Common myeloid progenitor, CD34-positive (primary cell): ENCODE measurements around the gene CA12.

ENCODE experiments used
- CTCF ChIA-PET: fragments of 350-600 bp; sonication (Branson Sonifier 250); formaldehyde crosslinking; loops from one replicate; lab custom pipeline; 2021; ENCODE audit warnings: antibody characterized with exemption; lab: Charles Lee
- POLR2A ChIA-PET: fragments of 350-600 bp; sonication (Branson Sonifier 250); formaldehyde crosslinking; loops from one replicate; lab custom pipeline; 2021; ENCODE audit warnings: antibody characterized with exemption; lab: Charles Lee
- DNase-seq, 3 donors: peaks; one replicate each; pipeline versions ENCODE4 v3.0.0 to v3.0.0-alpha.2; 2013
- H3K27ac ChIP-seq, 2 experiments: 1 replicate in 1 of 2; 2 replicates in 1 of 2; pipeline ENCODE4 v1.7.0; 2013; ENCODE audit warnings: inconsistent platforms in 2 of 2, low read length in 2 of 2, mild to moderate bottlenecking in 2 of 2, low read depth in 1 of 2, moderate library complexity in 1 of 2; ENCODE audit not compliant: severe bottlenecking in 2 of 2, insufficient read depth in 1 of 2, poor library complexity in 1 of 2
- H3K27me3 ChIP-seq, 5 experiments: replicated peaks in 2 of 5; 1 replicate in 3 of 5; 2 replicates in 2 of 5; pipeline versions ENCODE4 v1.6.1 to v1.7.0; 2013; ENCODE audit warnings: low read length in 4 of 5, mild to moderate bottlenecking in 2 of 5, moderate library complexity in 2 of 5, inconsistent platforms in 1 of 5; ENCODE audit not compliant: insufficient read depth in 5 of 5, control insufficient read depth in 4 of 5
- H3K36me3 ChIP-seq, 4 experiments: 1 replicate in 2 of 4; 2 replicates in 2 of 4; pipeline versions ENCODE4 v1.6.1 to v1.7.0; 2013; ENCODE audit warnings: low read length in 3 of 4, control low read depth in 1 of 4, mild to moderate bottlenecking in 1 of 4; ENCODE audit not compliant: control insufficient read depth in 4 of 4, insufficient read depth in 4 of 4
- H3K4me1 ChIP-seq, 4 experiments: 1 replicate in 3 of 4; 2 replicates in 1 of 4; pipeline versions ENCODE4 v1.6.1 to v1.7.1; 2013; ENCODE audit warnings: low read length in 3 of 4, mild to moderate bottlenecking in 3 of 4, control low read depth in 1 of 4, inconsistent platforms in 1 of 4, moderate library complexity in 1 of 4; ENCODE audit not compliant: control insufficient read depth in 4 of 4, insufficient read depth in 4 of 4; ENCODE audit errors: control extremely low read depth in 1 of 4
- H3K4me3 ChIP-seq, 7 experiments: 1 replicate in 4 of 7; 2 replicates in 3 of 7; pipeline versions ENCODE4 v1.5.1 to v1.7.0; 2013; ENCODE audit warnings: mild to moderate bottlenecking in 7 of 7, low read length in 6 of 7, moderate library complexity in 6 of 7, inconsistent platforms in 2 of 7, low read depth in 2 of 7, control low read depth in 1 of 7; ENCODE audit not compliant: insufficient read depth in 4 of 7, control insufficient read depth in 1 of 7; ENCODE audit errors: extremely low read depth in 1 of 7
- H3K9me3 ChIP-seq, 5 experiments: 1 replicate in 4 of 5; 2 replicates in 1 of 5; pipeline versions ENCODE4 v1.6.1 to v1.7.1; 2013; ENCODE audit warnings: low read length in 4 of 5, mild to moderate bottlenecking in 2 of 5, inconsistent platforms in 1 of 5, low read depth in 1 of 5, moderate library complexity in 1 of 5; ENCODE audit not compliant: control insufficient read depth in 4 of 5, insufficient read depth in 2 of 5; ENCODE audit errors: control extremely low read depth in 1 of 5
- WGBS: methylation state at CpG from one replicate; pipeline ENCODE4 v1.1.5; 2013; ENCODE audit not compliant: insufficient coverage; 5-methylcytosine and 5-hydroxymethylcytosine counted together

CA12 gene

DNA sequence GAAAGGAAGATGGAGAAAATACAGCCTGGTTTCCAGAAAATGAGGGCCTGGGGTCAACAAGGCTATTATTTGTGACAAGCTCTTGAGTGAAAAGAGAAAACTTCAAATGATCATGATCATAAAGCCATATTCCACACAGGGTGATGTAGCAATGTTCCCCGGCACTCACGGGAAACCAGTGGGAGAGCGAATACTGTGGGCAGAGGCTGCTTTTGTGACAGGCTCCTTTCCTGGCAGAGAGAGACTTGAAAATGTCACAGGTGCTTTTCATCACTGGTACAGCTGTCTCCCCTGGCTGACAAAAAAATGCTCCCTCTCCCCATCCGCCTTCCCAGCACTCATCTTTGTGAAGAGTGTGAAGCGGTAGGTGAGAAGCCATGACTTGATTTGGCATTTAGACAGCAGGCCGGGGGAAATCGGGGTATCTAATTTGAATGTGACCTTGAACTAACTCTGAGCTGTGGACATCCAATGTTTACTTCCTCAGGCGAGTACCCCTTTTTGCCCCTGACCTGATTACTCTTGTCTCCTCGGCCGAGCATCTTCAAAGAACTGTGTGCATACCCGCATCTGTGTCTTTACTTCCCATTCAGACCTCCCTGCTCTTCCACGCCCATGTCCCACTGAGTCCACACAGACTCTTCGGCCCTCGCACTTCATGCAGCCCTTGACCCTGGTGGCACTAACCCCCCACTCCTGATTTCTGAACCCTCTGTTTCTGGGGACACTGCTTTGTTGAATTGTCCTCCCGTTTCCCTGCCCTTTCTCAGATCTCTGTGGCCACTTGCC, 23.2 kb downstream of the CA12 start:
- Histone ChIP-seq H3K27me3 (peaks cover 0 to 2% (median 0%) of the 10 kb centered on the region in 5 experiments), H3K4me1 (no peaks in the 10 kb centered on the region), H3K36me3 (no peaks in the 10 kb centered on the region), H3K27ac (no peak overlapping the region), H3K9me3 (peaks cover 0 to 7% (median 0%) of the 10 kb centered on the region in 5 experiments), H3K4me3 (no peak overlapping the region)
- 88% methylated on average over 14 of the region's 15 CpGs for WGBS
- ChIA-PET CTCF (interaction anchor here (1.4 kb wide), 2 partner anchors 9 to 11 kb away, joined by 4 to 5 read pairs; no protein-coding TSS in a partner anchor), POLR2A (no interaction called here)
- DNase-seq: no peak

DNA sequence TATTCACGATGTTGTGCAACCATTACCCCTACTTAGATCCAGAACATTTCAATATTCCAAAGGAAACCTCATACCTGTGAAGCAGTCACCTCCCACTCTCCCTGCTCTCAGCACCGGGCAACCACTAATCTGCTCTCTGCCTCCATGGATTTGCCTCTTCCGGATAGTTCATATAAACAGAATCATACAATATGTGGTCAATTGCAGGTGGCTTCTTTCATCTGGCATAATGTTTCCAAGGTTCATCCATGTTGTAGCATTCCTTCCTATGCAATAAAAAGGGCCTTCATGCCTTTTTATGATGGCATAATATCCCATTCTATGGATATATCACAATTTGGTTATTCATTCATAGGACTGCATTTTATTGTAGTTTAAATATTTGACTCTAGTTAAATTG, 23.9 kb downstream of the CA12 start:
- no peak overlapping the region for H3K27ac ChIP-seq
- ChIA-PET POLR2A (no interaction called here), CTCF (interaction anchor here (1.4 kb wide), 2 partner anchors 8 to 10 kb away, joined by 4 to 5 read pairs; no protein-coding TSS in a partner anchor)
- no peak for DNase-seq
- peaks cover 0 to 7% (median 0%) of the 10 kb centered on the region in 5 experiments for H3K9me3 ChIP-seq
- 93% methylated on average over 2 of the region's 3 CpGs for WGBS
- no peaks in the 10 kb centered on the region for H3K4me1 ChIP-seq
- H3K27me3 ChIP-seq: peaks cover 0 to 2% (median 0%) of the 10 kb centered on the region in 5 experiments
- H3K36me3 ChIP-seq: no peaks in the 10 kb centered on the region
- H3K4me3 ChIP-seq: no peak overlapping the region

DNA sequence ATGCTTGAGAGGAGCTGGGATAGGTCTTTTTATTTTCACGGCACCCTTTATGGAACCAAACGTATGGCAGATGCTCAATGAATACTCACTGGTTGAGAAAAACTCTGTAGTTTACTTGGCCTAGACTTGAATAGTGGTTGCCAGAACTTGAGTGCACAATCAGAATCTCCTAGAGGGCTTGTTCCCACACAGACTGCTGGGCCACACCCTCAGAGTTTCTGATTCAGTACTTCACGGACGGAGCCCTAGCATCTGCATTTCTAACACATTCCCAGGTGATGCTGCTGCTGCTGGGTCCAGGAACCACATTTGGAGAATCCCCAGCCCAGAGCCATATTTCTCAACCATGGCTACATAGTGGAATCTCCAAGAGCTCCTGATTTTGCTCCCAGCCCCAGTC, 24.6 kb downstream of the CA12 start:
- 94% methylated on average over 4 of the region's 4 CpGs for WGBS
- Histone ChIP-seq H3K27ac (no peak overlapping the region), H3K4me1 (no peaks in the 10 kb centered on the region), H3K9me3 (peaks cover 0 to 7% (median 0%) of the 10 kb centered on the region in 5 experiments), H3K36me3 (no peaks in the 10 kb centered on the region), H3K4me3 (no peak overlapping the region), H3K27me3 (peaks cover 0 to 2% (median 0%) of the 10 kb centered on the region in 5 experiments)
- ChIA-PET CTCF (no interaction called here), POLR2A (no interaction called here)
- no peak for DNase-seq

DNA sequence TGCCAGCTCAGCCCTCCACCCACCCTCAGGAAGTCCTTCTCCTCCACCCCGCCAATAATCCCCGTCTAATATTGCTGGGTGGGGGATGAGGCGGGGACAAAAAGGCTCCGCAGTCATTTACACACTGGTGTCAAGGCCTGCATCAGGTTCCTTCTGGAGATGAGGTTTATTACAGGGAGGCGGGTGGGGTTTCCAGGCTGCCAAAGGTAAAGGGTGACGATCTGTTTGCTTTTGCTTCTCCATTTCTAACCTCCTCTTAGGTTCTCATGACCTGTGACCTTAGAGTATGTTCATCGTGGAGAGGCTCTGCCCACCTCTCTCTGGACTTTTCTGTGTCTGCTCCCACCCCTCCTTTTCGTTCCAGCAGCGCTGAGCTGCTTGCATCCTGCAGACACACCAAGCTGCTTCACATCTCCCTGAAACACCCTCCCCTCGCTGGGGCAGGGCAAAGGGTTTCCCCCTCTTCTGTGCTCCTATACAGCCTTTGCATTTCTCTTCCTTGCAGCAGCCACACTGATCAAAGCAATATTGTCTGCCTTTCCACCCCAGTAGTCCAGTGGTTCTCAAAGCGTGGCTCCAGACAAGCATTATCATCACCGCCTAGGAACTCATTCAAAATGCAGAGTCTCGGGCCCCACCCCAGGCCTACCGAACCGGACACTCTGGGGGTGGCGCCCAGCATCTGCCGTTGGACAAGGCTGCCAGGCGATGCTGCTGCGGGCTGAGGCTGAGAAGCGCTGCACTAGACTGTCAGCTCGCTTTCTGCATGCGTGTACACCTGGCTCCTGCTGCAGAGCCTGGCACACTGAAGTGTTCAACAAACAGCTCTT, 26.6 kb downstream of the CA12 start:
- no peak overlapping the region for H3K4me3 ChIP-seq
- H3K36me3 ChIP-seq: no peaks in the 10 kb centered on the region
- 91% methylated on average over 18 of the region's 22 CpGs for WGBS
- peaks cover 0 to 2% (median 0%) of the 10 kb centered on the region in 5 experiments for H3K27me3 ChIP-seq
- H3K4me1 ChIP-seq: no peaks in the 10 kb centered on the region
- no peak overlapping the region for H3K27ac ChIP-seq
- POLR2A ChIA-PET: no interaction called here
- CTCF ChIA-PET: no interaction called here
- DNase-seq: no peak
- H3K9me3 ChIP-seq: peaks cover 0 to 5% (median 0%) of the 10 kb centered on the region in 5 experiments

- ChIA-PET CTCF (interaction anchor here (0.6 kb wide), 1 partner anchor 18 kb away, joined by 3 read pairs; no protein-coding TSS in a partner anchor), POLR2A (no interaction called here)
- Histone ChIP-seq H3K27ac (no peak overlapping the region), H3K36me3 (no peaks in the 10 kb centered on the region), H3K9me3 (no peaks in the 10 kb centered on the region), H3K27me3 (no peaks in the 10 kb centered on the region), H3K4me3 (no peak overlapping the region), H3K4me1 (no peaks in the 10 kb centered on the region)
- DNase-seq: no peak
- WGBS: 100% methylated on average over 4 of the region's 5 CpGs
These were observed 27.8 kb downstream of the CA12 start for GRCh38 chr15:63353887-63354286.

GRCh38 chr15:63353261-63353660, 28.4 kb downstream of the CA12 start:
- Histone ChIP-seq H3K27ac (no peak overlapping the region), H3K4me1 (peaks cover 0 to 6% (median 2%) of the 10 kb centered on the region in 4 experiments), H3K9me3 (no peaks in the 10 kb centered on the region), H3K36me3 (no peaks in the 10 kb centered on the region), H3K27me3 (no peaks in the 10 kb centered on the region), H3K4me3 (no peak overlapping the region)
- ChIA-PET CTCF (interaction anchor here (0.6 kb wide), 1 partner anchor 18 kb away, joined by 3 read pairs; no protein-coding TSS in a partner anchor), POLR2A (no interaction called here)
- no peak for DNase-seq
- WGBS: 83% methylated on average over 6 of the region's 8 CpGs
